ENCODE measurements around the gene TRMT112. TPM values are rescaled to one million over a fixed set of nuclear protein-coding genes. Genes with fewer than 3 reads are reported as not detected.

Gene TRMT112
- total RNA-seq, 2 experiments from 2014 or later, result 137 to 145 TPM

DNA sequence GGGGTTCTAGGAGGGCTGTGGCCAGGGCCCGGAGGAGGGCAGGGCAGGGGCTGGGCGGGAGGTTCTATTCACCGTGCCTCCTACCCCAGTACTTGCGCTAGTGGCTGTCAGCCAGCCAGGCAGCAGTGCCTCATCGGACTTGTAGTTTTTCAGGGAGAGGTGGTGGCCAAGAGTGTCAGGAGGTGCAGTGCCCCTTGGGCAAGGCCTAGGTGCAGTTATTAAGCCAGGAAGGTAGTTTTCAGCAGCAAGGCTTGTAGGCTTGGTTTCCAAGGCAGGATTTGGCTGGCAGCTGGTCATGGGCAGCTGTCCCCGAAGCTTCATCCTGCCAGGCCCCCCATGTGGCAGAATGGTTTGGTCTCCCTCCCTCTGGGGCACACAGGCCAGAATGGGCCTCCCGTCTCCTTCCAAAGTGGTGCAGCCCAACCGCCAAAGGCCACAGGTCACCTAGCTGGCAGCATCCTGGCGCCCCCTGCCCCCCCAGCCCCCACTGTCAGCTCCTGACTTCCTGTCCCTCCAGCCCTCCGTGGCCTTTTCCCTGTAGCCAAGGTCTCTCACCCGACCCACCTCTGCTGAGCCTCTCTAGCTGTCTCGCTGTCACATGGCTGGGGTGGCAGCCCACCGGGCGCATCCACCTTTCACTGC is 31.1 kb upstream of the TRMT112 start:
- H3K9me3 Mint-ChIP-seq, result no peaks in the 10 kb centered on the region
- H3K27me3 Mint-ChIP-seq, result no peaks in the 10 kb centered on the region
- H3K4me3 Mint-ChIP-seq, result no peak overlapping the region
- POLR2A ChIA-PET, result interaction anchor here (4.2 kb wide), 1 partner anchor 10 kb away, joined by 29 read pairs; the partner anchor contains the start of gene RPS6KA4
- no peak for DNase-seq
- H3K4me1 Mint-ChIP-seq, result peaks cover 13% of the 10 kb centered on the region
- peaks cover 20% of the 10 kb centered on the region for H3K36me3 Mint-ChIP-seq (ENCODE audit: low read depth)
- H3K27ac Mint-ChIP-seq, result no peak overlapping the region
- CTCF ChIA-PET, result interaction anchor here (1.2 kb wide), 1 partner anchor 10 kb away, joined by 3 read pairs; no protein-coding TSS in a partner anchor

DNA sequence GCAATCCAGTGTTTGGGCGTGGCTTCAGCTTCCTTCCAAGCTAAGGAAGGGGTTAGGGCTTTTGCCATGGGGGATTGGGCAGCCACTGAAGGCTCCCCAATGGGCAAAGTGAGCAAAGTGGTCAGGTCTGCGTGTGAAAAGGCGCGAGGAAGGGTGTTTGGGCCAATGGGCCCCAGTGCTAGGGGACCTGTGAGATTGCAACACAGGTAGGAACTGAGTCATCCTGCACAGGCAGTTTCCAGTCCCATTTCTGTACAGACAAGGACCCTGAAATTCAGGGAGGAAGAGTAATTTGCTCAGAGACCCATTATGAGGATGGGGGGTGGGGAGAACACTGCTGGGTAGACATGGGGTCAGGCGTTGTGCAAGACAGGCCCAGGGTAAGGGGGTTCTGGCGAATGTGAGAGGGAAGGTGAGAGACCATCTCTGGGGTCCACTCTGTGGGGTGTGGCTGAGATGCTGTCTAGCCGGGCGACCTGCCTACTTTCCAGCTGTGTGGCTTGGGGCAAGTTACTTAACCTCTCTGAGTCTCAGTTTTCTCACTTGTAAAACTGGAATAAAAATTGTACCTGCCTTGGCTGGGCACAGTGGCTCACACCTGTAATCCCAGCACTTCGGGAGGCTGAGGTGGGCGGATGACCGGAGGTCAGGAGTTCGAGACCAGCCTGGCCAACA is 30.0 kb upstream of the TRMT112 start:
- Mint-ChIP-seq H3K27ac (no peak overlapping the region), H3K27me3 (no peaks in the 10 kb centered on the region), H3K4me1 (peaks cover 18% of the 10 kb centered on the region), H3K36me3 (ENCODE audit: low read depth) (peaks cover 20% of the 10 kb centered on the region), H3K4me3 (no peak overlapping the region), H3K9me3 (no peaks in the 10 kb centered on the region)
- POLR2A ChIA-PET, result interaction anchor here (0.7 to 4.2 kb wide), 2 partner anchors 12 to 1195 kb away, joined by 3 to 29 read pairs; partner anchors contain the start of gene RPS6KA4
- DNase-seq, result no peak
- CTCF ChIA-PET, result no interaction called here

DNA sequence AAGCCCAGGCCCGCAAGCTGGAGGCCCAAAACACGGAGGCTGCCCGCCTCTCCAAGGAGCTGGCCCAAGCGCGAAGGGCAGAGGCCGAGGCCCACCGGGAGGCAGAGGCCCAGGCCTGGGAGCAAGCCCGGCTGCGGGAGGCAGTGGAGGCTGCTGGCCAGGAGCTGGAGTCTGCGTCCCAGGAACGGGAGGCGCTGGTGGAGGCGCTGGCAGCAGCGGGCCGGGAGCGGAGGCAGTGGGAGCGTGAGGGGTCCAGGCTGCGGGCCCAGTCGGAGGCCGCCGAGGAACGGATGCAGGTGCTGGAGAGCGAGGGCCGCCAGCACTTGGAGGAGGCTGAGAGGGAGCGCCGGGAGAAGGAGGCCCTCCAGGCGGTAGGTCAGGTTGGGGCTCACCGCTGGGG is 27.4 kb upstream of the TRMT112 start:
- H3K4me1 Mint-ChIP-seq, result peaks cover 40% of the 10 kb centered on the region
- ChIA-PET POLR2A (no interaction called here), CTCF (interaction anchor here (1.1 kb wide), 1 partner anchor 15 kb away, joined by 3 read pairs; no protein-coding TSS in a partner anchor)
- DNase-seq, result no peak
- H3K4me3 Mint-ChIP-seq, result no peak overlapping the region
- peaks cover 34% of the 10 kb centered on the region for H3K36me3 Mint-ChIP-seq (ENCODE audit: low read depth)
- no peak overlapping the region for H3K27ac Mint-ChIP-seq
- H3K27me3 Mint-ChIP-seq, result no peaks in the 10 kb centered on the region
- no peaks in the 10 kb centered on the region for H3K9me3 Mint-ChIP-seq

DNA sequence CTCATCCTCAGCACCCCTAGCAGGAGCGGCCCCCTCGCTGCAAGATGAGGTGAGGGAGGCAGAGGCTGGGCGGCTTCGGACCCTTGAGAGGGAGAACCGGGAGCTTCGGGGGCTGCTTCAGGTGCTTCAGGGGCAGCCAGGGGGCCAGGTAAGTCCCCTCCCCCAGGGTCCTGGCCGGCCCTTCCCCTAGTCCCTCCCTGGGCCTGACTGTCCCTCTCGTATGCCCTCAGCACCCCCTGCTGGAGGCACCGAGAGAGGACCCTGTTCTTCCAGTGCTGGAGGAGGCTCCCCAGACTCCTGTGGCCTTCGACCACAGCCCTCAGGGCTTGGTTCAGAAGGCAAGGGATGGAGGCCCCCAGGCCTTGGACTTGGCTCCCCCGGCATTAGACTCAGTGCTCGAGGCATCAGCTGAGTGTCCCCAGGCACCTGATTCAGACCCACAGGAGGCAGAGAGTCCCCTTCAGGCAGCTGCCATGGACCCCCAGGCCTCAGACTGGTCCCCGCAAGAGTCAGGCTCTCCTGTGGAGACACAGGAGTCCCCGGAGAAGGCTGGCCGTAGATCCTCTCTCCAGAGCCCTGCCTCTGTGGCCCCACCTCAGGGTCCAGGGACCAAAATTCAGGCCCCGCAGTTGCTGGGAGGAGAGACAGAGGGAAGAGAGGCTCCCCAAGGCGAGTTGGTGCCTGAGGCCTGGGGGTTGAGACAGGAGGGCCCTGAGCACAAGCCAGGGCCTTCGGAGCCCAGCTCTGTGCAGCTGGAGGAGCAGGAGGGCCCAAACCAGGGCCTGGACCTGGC is 26.6 kb upstream of the TRMT112 start:
- Mint-ChIP-seq H3K36me3 (ENCODE audit: low read depth) (peaks cover 38% of the 10 kb centered on the region), H3K4me3 (no peak overlapping the region), H3K27me3 (no peaks in the 10 kb centered on the region), H3K4me1 (peaks cover 48% of the 10 kb centered on the region), H3K9me3 (no peaks in the 10 kb centered on the region), H3K27ac (no peak overlapping the region)
- ChIA-PET CTCF (interaction anchor here (0.9 to 2.1 kb wide), 3 partner anchors 16 to 39 kb away, joined by 3 to 11 read pairs (median 9); partner anchors contain the start of genes ESRRA, PRDX5 and TRMT112), POLR2A (no interaction called here)
- peak; percentile 33 for DNase-seq

DNA sequence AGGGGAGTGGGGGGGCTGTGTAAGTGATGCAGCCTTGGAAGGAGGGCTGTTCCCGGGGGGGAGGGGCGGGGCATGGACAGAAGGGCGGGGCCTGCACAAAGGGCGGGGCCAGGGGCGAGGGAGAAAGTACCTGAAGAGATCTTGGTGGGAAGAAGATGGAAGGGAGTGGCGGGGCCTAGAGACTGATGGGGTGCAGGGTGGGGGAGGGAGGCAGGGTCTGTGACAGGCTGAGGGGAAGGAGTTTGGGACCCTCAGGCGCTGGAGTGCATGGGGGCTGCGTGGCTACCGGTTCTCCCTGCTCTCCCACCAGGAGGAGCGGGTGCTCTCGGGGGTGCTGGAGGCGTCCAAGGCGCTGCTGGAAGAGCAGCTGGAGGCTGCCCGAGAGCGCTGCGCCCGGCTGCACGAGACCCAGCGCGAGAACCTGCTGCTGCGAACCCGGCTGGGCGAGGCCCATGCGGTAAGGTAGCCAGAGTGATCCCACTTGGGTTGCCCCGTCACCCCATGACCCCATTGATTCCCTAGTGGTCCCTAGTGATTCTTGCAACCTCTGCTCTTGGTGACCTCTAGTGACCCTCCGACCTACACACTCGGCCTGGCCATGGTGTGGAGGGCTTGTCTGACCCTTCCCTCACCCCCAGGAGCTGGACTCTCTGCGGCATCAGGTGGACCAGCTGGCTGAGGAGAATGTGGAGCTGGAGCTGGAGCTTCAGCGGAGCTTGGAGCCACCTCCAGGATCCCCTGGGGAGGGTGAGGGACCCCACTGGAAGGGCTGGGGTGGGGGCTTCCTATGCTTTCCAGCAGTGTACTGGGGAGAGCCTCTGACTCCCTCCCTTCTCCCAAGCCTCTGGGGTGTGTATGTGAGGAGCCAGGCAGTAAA is 25.7 kb upstream of the TRMT112 start:
- Mint-ChIP-seq H3K4me1 (peaks cover 55% of the 10 kb centered on the region), H3K9me3 (no peaks in the 10 kb centered on the region), H3K4me3 (peak overlapping the region; percentile 54), H3K27me3 (no peaks in the 10 kb centered on the region), H3K36me3 (ENCODE audit: low read depth) (peaks cover 41% of the 10 kb centered on the region), H3K27ac (no peak overlapping the region)
- no peak for DNase-seq
- CTCF ChIA-PET, result interaction anchor here (0.6 to 7.4 kb wide), 13 partner anchors 11 to 473 kb away, joined by 3 to 70 read pairs (median 5); partner anchors contain the start of genes ESRRA, PRDX5 and TRMT112
- POLR2A ChIA-PET, result interaction anchor here (0.7 to 1.6 kb wide), 7 partner anchors 8 to 401 kb away, joined by 3 to 12 read pairs (median 4); partner anchors contain the start of genes PRDX5, RASGRP2 and TRMT112

DNA sequence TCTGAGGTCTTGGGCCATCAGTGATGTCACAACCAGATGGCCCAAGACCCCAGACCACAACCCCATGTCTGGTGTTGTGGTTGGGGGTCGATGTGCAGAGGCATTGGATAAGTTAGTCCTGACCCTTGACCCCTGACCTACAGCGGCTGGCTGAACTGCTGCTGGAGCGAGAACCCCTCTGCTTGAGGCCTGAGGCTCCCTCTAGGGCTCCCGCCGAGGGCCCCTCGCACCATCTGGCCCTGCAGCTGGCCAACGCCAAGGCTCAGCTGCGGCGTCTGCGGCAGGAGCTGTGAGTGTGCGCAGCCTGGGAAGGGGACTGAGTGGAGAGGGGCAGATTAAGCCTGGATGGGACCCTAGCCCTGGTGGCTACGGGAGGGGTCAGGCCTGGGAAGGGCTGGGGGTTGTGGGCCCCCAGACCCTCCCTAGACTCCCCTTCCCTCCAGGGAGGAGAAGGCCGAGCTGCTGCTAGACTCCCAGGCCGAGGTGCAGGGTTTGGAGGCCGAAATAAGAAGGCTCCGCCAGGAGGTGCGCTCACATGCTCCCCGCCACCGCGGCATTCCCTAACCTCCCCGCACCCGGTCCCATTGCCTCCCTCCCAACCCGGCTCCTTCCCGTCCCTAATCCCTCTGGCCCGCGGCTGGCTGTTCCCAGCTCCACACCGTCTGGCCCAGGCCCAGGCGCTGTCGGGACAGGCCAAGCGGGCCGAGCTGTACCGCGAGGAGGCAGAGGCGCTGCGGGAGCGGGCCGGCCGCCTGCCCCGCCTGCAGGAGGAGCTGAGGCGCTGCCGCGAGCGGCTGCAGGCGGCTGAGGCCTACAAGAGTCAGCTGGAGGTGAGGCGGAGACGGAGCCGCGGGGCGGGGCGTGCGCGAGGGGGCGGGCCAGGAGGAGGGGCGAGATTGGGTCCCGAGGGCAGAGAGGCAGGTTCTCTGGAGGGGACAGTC is 24.8 kb upstream of the TRMT112 start:
- Mint-ChIP-seq H3K4me1 (peaks cover 62% of the 10 kb centered on the region), H3K36me3 (ENCODE audit: low read depth) (peaks cover 47% of the 10 kb centered on the region), H3K4me3 (peak overlapping the region; percentile 54), H3K9me3 (no peaks in the 10 kb centered on the region), H3K27me3 (no peaks in the 10 kb centered on the region), H3K27ac (no peak overlapping the region)
- ChIA-PET POLR2A (interaction anchor here (0.5 to 2.7 kb wide), 10 partner anchors 9 to 1165 kb away, joined by 3 to 23 read pairs (median 4); partner anchors contain the start of genes PRDX5, RASGRP2 and TRMT112), CTCF (interaction anchor here (0.6 to 7.4 kb wide), 14 partner anchors 11 to 474 kb away, joined by 3 to 70 read pairs (median 4); partner anchors contain the start of genes ESRRA, PRDX5 and TRMT112)
- peak; percentile 95 for DNase-seq

DNA sequence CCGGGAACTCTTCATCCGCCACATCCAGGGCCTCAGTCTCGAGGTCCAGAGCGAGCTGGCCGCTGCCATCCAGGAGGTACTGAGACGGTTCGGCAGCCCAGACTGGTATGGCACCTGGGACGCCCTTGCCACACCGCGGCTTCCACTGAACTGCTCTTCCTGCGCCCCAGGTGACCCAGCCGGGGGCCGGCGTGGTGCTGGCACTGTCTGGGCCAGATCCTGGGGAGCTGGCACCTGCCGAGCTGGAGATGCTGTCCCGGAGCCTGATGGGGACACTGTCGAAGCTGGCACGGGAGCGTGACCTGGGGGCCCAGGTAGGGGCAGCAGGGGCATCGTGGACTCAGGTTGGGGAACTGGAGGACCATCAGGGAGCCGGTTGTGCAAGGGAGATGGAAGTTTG is 24.1 kb upstream of the TRMT112 start:
- H3K9me3 Mint-ChIP-seq, result no peaks in the 10 kb centered on the region
- H3K27ac Mint-ChIP-seq, result peak overlapping the region; percentile 16
- peak overlapping the region; percentile 92 for H3K4me3 Mint-ChIP-seq
- ChIA-PET CTCF (interaction anchor here (0.6 to 7.4 kb wide), 7 partner anchors 10 to 40 kb away, joined by 3 to 70 read pairs (median 6); partner anchors contain the start of genes PRDX5 and TRMT112), POLR2A (interaction anchor here (1.6 to 4.2 kb wide), 5 partner anchors 10 to 136 kb away, joined by 7 to 52 read pairs (median 13); partner anchors contain the start of genes PRDX5 and TRMT112)
- peaks cover 62% of the 10 kb centered on the region for H3K4me1 Mint-ChIP-seq
- no peak for DNase-seq
- H3K36me3 Mint-ChIP-seq (ENCODE audit: low read depth), result peaks cover 47% of the 10 kb centered on the region
- H3K27me3 Mint-ChIP-seq, result no peaks in the 10 kb centered on the region

DNA sequence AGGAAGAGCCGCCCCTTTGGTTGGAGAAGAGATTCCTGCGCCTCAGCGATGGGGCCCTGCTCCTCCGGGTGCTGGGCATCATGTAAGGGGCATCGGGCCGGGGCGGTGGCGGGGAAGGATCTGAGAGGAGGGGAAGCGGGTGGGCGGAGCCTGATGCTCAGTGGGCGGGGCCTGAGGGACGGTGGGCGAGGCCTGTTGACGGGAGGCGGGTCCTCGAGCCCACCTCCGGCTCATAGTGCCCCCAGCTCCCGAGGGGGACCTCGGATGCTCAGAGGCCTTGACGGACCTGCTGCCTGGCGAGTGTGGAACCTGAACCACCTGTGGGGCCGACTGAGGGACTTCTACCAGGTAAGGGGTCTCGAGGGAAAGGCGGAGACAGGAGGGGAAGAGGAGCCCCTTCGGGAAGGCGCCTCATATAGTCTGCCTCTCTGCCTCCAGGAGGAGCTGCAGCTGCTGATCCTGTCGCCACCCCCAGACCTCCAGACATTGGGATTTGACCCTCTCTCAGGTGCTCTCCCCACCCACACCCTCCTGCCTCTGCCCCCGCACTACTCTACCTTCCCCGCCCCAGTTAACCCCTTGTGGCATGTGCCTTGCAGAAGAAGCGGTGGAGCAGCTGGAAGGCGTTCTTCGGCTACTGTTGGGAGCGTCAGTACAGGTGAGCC is 23.4 kb upstream of the TRMT112 start:
- peaks cover 61% of the 10 kb centered on the region for H3K4me1 Mint-ChIP-seq
- peaks cover 46% of the 10 kb centered on the region for H3K36me3 Mint-ChIP-seq (ENCODE audit: low read depth)
- no peaks in the 10 kb centered on the region for H3K9me3 Mint-ChIP-seq
- peak overlapping the region; percentile 92 for H3K4me3 Mint-ChIP-seq
- POLR2A ChIA-PET, result interaction anchor here (0.6 to 4.2 kb wide), 5 partner anchors 9 to 136 kb away, joined by 4 to 52 read pairs (median 13); partner anchors contain the start of genes PRDX5 and TRMT112
- no peaks in the 10 kb centered on the region for H3K27me3 Mint-ChIP-seq
- H3K27ac Mint-ChIP-seq, result peak overlapping the region; percentile 94
- peak; percentile 84 for DNase-seq
- CTCF ChIA-PET, result interaction anchor here (0.6 to 7.4 kb wide), 6 partner anchors 9 to 39 kb away, joined by 3 to 70 read pairs (median 6); partner anchors contain the start of genes PRDX5 and TRMT112

DNA sequence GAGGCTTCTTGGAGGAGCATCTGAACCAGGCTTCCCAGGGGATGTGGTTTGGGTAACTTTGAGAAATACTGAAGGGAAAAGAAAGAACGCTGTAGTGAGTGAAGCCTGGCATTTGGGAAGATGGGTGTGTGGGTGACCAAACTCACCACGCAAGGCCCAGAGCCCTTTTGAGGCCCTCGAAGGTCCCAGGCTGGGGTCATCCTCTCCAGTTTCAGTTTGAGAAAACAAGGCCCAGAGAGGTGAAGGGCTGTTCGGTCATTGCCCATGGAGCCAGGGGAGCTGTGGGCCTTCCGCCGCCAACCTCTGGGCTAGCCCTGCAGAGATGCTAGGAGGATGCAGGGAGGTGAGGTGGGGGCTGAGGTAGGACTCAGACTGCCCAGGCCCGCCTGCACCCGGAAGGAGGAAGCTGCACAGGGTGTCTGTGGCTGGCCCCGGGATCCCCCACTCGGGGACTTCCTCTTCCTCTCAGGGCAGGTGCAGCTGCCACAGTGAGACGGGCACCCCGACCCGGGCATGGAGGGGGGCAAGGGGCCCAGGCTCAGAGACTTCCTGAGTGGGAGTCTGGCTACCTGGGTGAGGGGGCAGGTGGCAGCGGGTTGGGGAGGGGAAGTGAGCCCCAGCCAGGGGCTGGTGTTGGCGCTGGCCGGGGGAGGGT is 22.5 kb upstream of the TRMT112 start, which contains the start of gene CCDC88B:
CCDC88B (plus strand) TSS at position 451 of the 655 bp plus-strand sequence; CDS start at position 514, 63 bp downstream.
- peak within 1 kb of the TSS; percentile 94 for H3K27ac Mint-ChIP-seq
- CTCF ChIA-PET, result interaction anchor here (1.5 to 7.4 kb wide), 3 partner anchors 8 to 22 kb away, joined by 6 to 70 read pairs (median 41); partner anchors contain the start of genes PRDX5 and TRMT112
- peak within 1 kb of the TSS; percentile 92 for H3K4me3 Mint-ChIP-seq
- H3K27me3 Mint-ChIP-seq, result no peaks in the 10 kb centered on the region
- POLR2A ChIA-PET, result interaction anchor here (0.6 to 4.2 kb wide), 10 partner anchors 8 to 135 kb away, joined by 3 to 52 read pairs (median 6); partner anchors contain the start of genes ESRRA, PRDX5 and TRMT112
- no peaks in the 10 kb centered on the region for H3K9me3 Mint-ChIP-seq
- H3K36me3 Mint-ChIP-seq (ENCODE audit: low read depth), result peaks cover 44% of the 10 kb centered on the region
- H3K4me1 Mint-ChIP-seq, result peaks cover 62% of the 10 kb centered on the region
- peak; percentile 91 for DNase-seq

DNA sequence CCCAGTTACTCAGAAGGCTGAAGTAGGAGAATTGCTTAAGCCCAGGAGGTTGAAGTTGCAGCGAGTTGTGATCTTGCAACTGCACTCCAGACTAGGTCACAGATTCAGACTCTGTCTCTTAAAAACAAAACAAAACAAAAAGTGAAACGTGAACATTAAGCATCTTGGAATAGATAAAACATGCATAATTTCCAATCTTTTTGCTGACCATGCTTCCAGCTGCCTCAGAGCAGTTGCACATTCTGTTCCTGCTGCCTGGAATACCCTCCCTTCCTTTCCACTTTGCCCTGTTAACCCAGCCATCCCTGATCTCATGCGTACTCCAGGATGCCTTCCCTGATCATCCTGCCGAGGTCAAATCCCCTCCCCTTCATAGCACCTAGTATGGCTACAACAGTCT is 21.9 kb upstream of the TRMT112 start:
- ChIA-PET CTCF (interaction anchor here (1.0 to 7.4 kb wide), 2 partner anchors 17 to 22 kb away, joined by 3 to 70 read pairs; partner anchors contain the start of genes PRDX5 and TRMT112), POLR2A (interaction anchor here (1.0 to 4.2 kb wide), 6 partner anchors 7 to 34 kb away, joined by 4 to 52 read pairs (median 10); partner anchors contain the start of genes ESRRA, PRDX5 and TRMT112)
- peak overlapping the region; percentile 94 for H3K27ac Mint-ChIP-seq
- H3K27me3 Mint-ChIP-seq, result no peaks in the 10 kb centered on the region
- H3K4me3 Mint-ChIP-seq, result peak overlapping the region; percentile 92
- no peaks in the 10 kb centered on the region for H3K9me3 Mint-ChIP-seq
- peaks cover 49% of the 10 kb centered on the region for H3K36me3 Mint-ChIP-seq (ENCODE audit: low read depth)
- H3K4me1 Mint-ChIP-seq, result peaks cover 63% of the 10 kb centered on the region
- no peak for DNase-seq

Measured in activated CD4-positive, alpha-beta memory T cell treated with anti-CD3 and anti-CD28 coated beads, Interleukin-2, amount 10 ng/mL, durations not matched to agents 7 days and 5 days (primary cell).